ENCODE results near the gene BANK1.
A peak's percentile ranks its signal among the peaks of the same experiment; 100 is the strongest.
"Not testable (repeated sequence)": the region's sequence is repeated elsewhere in the genome, so short reads cannot be mapped to it uniquely, and the experiment has no call there.

The BANK1 gene

DNA sequence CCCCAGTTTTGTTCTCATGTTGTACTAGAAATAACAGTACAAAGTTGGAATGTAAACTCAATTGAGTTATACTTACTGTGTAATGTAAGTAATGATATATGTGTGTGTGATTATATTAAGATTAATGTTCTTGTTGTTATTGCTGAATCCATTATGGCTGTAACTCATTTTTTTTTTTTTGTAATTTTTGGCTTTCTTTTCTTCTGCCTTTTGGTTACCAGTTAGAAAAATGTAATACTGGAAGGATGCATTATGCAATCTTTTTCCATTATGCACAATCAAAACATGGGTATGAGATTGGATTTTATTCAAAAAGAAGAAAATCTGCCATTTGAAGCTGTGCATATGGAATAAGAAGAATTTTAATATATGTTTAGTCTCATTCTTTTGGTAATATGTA lies 34.0 kb downstream of the BANK1 start:
- no peak for DNase-seq

DNA sequence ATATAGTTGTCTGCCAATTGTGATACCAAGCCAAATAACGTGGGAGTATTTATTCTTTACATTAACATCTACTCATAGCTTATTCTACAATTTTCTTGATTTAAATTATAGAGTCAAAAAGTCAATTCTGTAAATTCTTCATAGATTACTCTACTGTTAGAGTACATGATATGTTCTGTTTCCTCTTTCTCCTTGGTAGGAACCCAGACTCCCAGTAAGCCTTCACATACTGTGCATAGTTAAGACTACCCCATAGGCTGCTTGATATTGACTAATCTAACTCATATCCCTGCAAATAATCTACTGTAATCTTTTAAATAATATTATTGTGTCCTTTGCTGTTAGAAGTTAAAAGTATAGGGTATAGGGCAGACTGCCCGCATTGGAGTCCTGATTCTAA lies 35.4 kb downstream of the BANK1 start:
- DNase-seq: no peak

DNA sequence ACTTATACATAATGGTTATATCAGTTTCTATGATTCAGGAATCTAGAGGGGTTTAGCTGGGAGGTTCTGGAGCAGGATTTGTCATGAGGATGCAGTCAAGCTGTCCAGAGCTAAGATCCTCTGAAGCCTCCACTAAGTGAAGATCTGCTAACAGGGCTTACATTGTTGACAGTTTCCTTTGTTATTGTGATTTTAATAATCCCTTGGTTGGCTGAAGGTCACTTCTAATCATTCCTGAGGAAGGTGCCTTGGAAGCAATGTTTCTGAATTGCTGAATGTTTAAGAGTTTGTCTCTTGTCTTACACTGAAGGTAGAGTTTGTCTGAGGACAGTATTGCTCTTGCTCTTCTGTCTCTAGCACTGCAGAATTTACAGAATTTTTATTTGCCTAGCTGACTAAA lies 41.3 kb downstream of the BANK1 start:
- DNase-seq: no peak

- DNase-seq: peak; percentile 92
These were observed 43.0 kb downstream of the BANK1 start for GRCh38 chr4:101833480-101833879.

DNA sequence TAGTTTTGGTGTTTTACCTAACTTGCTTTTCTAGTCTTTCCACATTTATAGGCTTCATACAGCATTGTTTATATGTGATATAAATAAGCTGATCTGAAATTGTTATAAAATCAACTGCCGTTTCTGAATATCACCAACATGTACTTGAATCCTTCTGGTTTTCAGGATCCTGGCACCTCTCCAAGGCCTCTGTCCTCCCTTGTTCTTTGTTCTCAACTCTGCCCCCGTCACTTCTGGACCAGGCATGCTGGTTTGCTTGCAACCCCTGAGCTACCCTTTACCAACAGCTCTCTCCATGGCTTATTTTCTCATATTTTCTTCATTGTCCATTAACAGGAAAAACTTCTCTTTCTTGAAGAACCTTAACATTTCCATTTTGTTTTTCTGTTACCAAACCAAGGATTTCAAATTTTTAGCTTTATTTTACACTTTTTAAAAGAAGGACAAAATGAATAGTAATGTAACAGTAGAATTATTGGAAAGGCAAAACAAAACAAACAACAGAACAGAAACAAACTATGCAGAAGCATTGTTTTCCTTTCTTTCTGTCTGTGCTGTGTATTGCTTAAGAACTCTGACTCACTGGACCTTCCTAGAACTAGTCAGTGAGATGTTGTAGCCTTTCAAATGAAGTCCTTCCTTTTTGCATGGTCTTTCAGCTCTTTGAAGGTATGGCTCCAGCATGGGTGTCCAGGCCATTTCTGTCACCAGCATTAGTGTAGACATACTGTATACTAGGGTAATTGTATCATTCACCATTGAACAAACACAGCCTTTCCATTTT lies 44.8 kb downstream of the BANK1 start:
- DNase-seq: peak; percentile 92

GRCh38 chr4:101843054-101843453 lies 52.5 kb downstream of the BANK1 start:
- peak; percentile 11 for DNase-seq

GRCh38 chr4:101846550-101846949 lies 56.0 kb downstream of the BANK1 start:
- DNase-seq: peak; percentile 6

- DNase-seq: no peak
These were observed 60.2 kb downstream of the BANK1 start for GRCh38 chr4:101850698-101851097.

GRCh38 chr4:101851672-101852071 lies 61.1 kb downstream of the BANK1 start:
- DNase-seq: no peak

DNA sequence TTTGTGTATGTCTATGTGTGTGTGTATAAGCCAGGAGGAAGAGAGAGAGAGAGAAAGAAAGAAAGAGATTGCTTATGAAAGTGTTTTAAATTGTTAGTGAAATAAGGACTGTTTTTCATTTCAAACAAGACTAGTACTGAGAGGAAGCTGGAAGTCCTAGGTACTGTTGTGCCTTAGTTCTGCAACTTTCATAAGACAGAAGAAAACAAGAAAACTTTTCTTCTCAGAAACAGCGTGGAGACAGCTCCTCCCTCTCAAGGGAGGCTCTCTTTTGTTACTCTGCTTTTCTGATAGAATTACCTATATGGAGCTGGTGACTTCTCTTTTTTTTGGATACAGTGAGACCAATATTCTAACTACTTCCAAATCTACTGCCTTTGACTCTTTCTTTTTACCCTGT lies 62.5 kb downstream of the BANK1 start:
- DNase-seq: no peak

DNA sequence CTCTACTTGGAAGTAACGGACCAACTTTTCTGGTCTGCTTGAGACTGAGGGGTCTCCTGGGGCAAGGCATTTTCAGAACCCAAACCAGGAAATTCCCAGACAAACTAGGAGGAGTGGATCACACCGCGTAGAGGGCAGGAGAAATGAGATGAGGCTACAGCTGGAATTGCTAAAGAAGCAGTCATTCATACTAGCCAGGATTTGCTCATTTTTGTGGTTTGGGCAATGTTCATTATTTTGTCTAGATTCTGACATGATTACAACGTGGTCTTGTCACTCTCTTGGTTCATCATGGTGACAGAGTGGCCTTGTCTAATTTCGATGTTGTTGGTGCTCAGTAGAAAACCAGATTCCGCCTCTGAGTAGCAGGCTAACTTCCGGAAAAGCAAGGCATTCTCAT lies 63.2 kb downstream of the BANK1 start:
- DNase-seq: no peak

GRCh38 chr4:101855239-101855638 lies 64.7 kb downstream of the BANK1 start:
- DNase-seq: no peak

DNA sequence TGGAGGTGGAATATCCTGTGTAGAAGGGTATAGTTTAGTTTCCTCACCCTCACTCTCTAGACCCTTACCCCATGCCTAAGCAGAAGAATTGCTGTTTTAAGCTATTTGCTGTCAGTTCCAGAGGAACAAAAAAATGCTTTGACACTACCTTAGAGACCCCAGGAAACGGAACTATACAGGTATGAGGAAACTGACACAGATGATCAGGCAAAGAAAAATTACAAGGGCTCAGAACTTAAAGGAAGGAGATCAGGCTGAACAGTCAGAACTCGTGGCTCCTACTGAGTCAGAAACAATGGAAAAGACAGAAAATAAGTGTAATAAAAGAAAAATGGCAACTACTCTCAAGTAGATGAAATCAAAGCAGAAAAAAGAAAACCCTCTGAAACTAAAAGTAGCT lies 65.6 kb downstream of the BANK1 start:
- no peak for DNase-seq

DNA sequence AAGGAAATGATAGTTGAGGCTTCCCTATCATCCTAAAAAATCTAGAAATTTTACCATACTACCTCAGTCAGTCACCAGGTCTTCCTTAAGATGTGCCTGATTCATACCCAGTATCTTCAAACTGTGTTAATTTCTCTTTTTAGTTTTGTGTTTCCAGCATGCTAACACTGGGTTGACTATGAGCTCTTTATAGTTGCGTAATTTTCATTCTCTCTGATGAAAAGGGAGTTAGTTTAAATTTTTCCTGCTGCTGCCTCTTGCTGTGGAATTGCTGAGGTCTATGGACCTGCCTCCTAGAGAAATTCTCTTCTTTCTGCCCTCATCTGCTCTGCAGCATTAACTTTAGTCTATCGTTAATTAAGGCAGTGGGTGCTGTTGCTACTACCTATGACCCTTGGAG lies 66.6 kb downstream of the BANK1 start:
- DNase-seq: no peak

- DNase-seq: no peak
These were observed 68.1 kb downstream of the BANK1 start for GRCh38 chr4:101858641-101859040.

DNA sequence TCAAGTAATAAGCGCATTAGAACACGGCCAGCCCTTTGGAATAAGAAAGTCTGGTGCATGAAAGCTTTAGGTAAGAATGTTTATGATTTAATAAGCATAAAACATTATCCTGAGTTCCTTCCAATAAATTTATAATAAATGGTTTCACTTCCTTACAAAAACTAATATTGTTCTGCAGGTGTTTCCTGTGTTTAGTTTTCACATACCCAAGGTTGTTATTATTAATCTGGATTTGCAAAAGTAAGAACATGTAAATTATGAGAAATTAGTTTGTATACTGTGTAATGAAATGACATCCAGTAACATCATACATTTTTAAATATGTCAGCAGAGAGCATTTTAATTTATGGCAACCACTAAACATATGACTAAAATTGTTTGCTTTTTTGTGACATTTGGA lies 72.1 kb downstream of the BANK1 start:
- no peak for DNase-seq

- DNase-seq: no peak
These were observed 74.1 kb downstream of the BANK1 start for GRCh38 chr4:101864660-101865059.

- no peak for DNase-seq
These were observed 75.1 kb downstream of the BANK1 start for GRCh38 chr4:101865501-101866062.

GRCh38 chr4:101870874-101871273 lies 80.3 kb downstream of the BANK1 start:
- no peak for DNase-seq

DNA sequence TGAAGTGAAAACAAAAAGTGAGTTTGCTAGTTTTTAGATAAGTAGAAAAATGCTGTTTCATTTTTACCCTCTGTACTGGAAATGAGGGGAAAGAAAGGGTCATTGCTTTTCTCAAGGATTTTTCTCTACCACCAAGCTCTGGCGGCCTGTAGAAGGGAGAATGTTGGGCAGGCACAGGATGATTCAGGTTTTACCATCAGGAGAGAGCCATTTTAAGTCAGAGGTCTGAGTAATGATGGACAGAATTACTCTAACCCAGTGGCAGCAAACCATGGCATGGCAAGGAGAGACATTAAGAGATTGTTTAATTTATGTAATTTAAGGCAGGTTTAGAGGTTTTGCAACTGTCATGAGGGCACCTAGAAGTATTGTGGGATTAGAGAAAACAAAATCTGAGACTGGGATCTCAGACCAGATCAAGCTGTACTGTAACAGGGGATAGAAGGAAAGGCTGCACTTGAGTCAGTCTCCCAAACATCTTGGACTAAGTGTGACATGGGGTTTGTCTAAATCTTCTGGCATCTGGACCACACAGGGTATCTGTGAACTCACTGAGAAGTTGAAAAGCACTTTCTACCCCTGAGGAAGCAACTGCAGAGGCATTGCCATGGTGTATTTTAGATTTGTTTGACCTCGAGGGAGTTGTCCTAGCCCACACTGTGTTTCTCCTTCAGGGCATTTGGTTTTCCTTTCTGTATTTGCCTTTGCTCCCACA lies 81.6 kb downstream of the BANK1 start:
- DNase-seq: no peak

DNA sequence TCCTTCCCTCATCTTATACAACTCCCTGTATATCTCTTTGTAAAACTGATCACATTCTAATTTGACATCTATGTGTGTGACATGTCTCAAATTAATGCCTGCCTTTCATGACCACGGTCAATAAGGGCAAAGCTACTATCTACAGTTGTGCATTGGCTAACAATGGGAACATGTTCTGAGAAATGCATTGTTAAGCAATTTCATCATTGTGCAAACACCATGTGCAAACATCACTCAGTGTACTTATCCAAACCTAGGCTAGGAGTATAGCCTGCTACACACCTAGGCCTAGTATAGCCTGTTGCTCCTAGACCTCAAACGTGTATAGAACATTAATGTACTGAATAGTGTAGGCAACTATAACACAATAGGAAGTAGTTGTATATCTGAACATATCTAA lies 95.0 kb downstream of the BANK1 start:
- peak; percentile 15 for DNase-seq

DNA sequence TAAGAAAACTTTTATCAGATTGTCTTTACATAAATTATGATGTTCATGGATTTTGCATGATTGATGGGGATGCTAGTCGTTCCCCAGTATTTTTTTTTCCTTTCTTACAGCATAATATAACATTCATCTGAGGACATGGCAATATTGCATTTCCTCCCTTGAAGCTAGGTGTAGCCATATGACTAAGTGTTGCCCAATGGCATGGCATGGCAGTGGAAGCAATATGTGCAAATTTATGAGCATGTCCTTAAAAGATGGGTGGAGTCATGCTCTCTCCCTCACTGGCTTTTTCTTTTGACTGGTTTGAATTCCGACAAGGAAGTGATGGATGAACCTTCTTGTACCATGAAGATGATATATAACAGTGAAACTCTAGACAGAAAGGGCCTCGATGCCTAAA lies 96.3 kb downstream of the BANK1 start:
- DNase-seq: no peak

- no peak for DNase-seq
These were observed 97.9 kb downstream of the BANK1 start for GRCh38 chr4:101888472-101888871.

GRCh38 chr4:101905527-101905926 lies 115.0 kb downstream of the BANK1 start:
- DNase-seq: not testable (repeated sequence)
